ENCODE results near the gene CLEC2B. TPM values are rescaled to one million over a fixed set of nuclear protein-coding genes. Genes with fewer than 3 reads are reported as not detected.

The CLEC2B gene
- total RNA-seq, 1 donor from 2014 or later, result 10.1 TPM

- no peak for DNase-seq (ENCODE audit: low spot score)
Measured at GRCh38 chr12:9808504-9808903, 60.6 kb downstream of the CLEC2B start.

GRCh38 chr12:9806714-9807113, 62.4 kb downstream of the CLEC2B start:
- DNase-seq (ENCODE audit: low spot score), result no peak

- DNase-seq (ENCODE audit: low spot score), result no peak
Measured at GRCh38 chr12:9805883-9806282, 63.3 kb downstream of the CLEC2B start.

Other genes with a start within 250 kb of the CLEC2B start
- gene CLEC2D, start 199.6 kb downstream of the CLEC2B start, total RNA-seq, result 9.0 TPM
- 0.69 TPM for gene CLECL1, start 136.3 kb downstream of the CLEC2B start, total RNA-seq
- gene CD69, start 108.5 kb downstream of the CLEC2B start, total RNA-seq, result 18.4 TPM
- not detected for gene KLRF1, start 41.9 kb downstream of the CLEC2B start, total RNA-seq
- not detected for gene KLRF2, start 12.1 kb upstream of the CLEC2B start, total RNA-seq
- gene CLEC2A, start 63.0 kb upstream of the CLEC2B start, total RNA-seq, result not detected
- 3.5 TPM for gene CLEC12A, start 102.1 kb upstream of the CLEC2B start, total RNA-seq
- gene CLEC1B, start 129.8 kb upstream of the CLEC2B start, total RNA-seq, result not detected
- gene CLEC12B, start 141.3 kb upstream of the CLEC2B start, total RNA-seq, result not detected
- 1.2 TPM for gene CLEC9A, start 161.3 kb upstream of the CLEC2B start, total RNA-seq
- 3.5 TPM for gene CLEC1A, start 229.6 kb upstream of the CLEC2B start, total RNA-seq